H1 (cell line): ENCODE data around the gene POLR3A. TPM values are rescaled to one million over a fixed set of nuclear protein-coding genes. Genes with fewer than 3 reads are reported as not detected.

Source experiments
- CTCF ChIA-PET: fragments of 300-600 bp; sonication (Branson Sonifier 250); formaldehyde crosslinking; loops from one replicate; lab custom pipeline; 2021; ENCODE audit not compliant: partially characterized antibody; lab: Charles Lee
- POLR2A ChIA-PET: fragments of 300-600 bp; sonication (Branson Sonifier 250); formaldehyde crosslinking; loops from one replicate; lab custom pipeline; 2021; ENCODE audit warnings: inconsistent platforms; ENCODE audit not compliant: partially characterized antibody; lab: Charles Lee
- DNase-seq, 2 experiments: peaks; one replicate each; pipeline versions ENCODE4 v3.0.0 to v3.0.0-alpha.2; 2010 to 2022; ENCODE audit warnings: low spot score in 2 of 2, low read depth in 1 of 2, mixed read lengths in 1 of 2
- FAIRE-seq: peaks from 2 replicates; lab custom pipeline; 2011; peaks lifted over from hg19 to GRCh38; lab: Jason Lieb, UNC
- H2AFZ ChIP-seq: 2 replicates; pipeline ENCODE4 v1.8.1; 2012; ENCODE audit warnings: low read length, inconsistent platforms
- H2AK5ac ChIP-seq: 2 replicates; pipeline ENCODE4 v1.6.1; 2013; ENCODE audit warnings: low read depth, low read length
- H2BK120ac ChIP-seq: replicated peaks from 2 replicates; pipeline ENCODE3; 2013; ENCODE audit warnings: low read depth, low read length, inconsistent platforms
- H2BK12ac ChIP-seq: 2 replicates; pipeline ENCODE4 v1.6.1; 2013; ENCODE audit warnings: low read depth, low read length
- H2BK15ac ChIP-seq: 2 replicates; pipeline ENCODE4 v1.6.1; 2013; ENCODE audit warnings: low read length
- H2BK20ac ChIP-seq: 2 replicates; pipeline ENCODE4 v1.6.1; 2013; ENCODE audit warnings: low read length
- H2BK5ac ChIP-seq: 2 replicates; pipeline ENCODE4 v1.6.1; 2013; ENCODE audit warnings: low read depth, low read length
- H3K14ac ChIP-seq: 2 replicates; pipeline ENCODE4 v1.6.1; 2013; ENCODE audit warnings: inconsistent platforms; ENCODE audit not compliant: insufficient read length
- H3K18ac ChIP-seq: 2 replicates; pipeline ENCODE4 v1.6.1; 2013; ENCODE audit warnings: low read length; ENCODE audit errors: extremely low read depth
- H3K23ac ChIP-seq: 2 replicates; pipeline ENCODE4 v1.6.1; 2013; ENCODE audit warnings: inconsistent platforms; ENCODE audit not compliant: insufficient read length
- H3K23me2 ChIP-seq: 2 replicates; pipeline ENCODE4 v1.6.1; 2013; ENCODE audit warnings: low read depth, low read length
- H3K27ac ChIP-seq: 2 replicates; pipeline ENCODE4 v1.6.1; 2011; ENCODE audit warnings: low read depth, low read length, inconsistent platforms
- H3K27me3 ChIP-seq, 4 experiments: replicated peaks in 1 of 4; 1 replicate in 1 of 4; 2 replicates in 3 of 4; pipeline versions ENCODE4 v1.6.1 to v1.8.1; 2011 to 2013; ENCODE audit warnings: low read length in 3 of 4, mild to moderate bottlenecking in 3 of 4, inconsistent platforms in 2 of 4, mixed read lengths in 2 of 4, moderate library complexity in 1 of 4; ENCODE audit not compliant: control insufficient read depth in 3 of 4, insufficient read depth in 3 of 4; ENCODE audit errors: extremely low read depth in 1 of 4
- H3K36me3 ChIP-seq, 4 experiments: 2 replicates each; pipeline versions ENCODE4 v1.6.1 to v1.8.1; 2011 to 2013; ENCODE audit warnings: mild to moderate bottlenecking in 4 of 4, low read length in 3 of 4, moderate library complexity in 2 of 4, control low read depth in 1 of 4, inconsistent platforms in 1 of 4; ENCODE audit not compliant: insufficient read depth in 4 of 4, control insufficient read depth in 2 of 4
- H3K4ac ChIP-seq: replicated peaks from 2 replicates; pipeline ENCODE3; 2013; ENCODE audit warnings: low read length, low read depth, mixed read lengths, inconsistent platforms; ENCODE audit not compliant: insufficient read length
- H3K4me1 ChIP-seq, 4 experiments: replicated peaks in 1 of 4; 1 replicate in 1 of 4; 2 replicates in 3 of 4; pipeline versions ENCODE4 v1.6.1 to v1.8.1; 2011 to 2013; ENCODE audit warnings: low read length in 3 of 4, inconsistent platforms in 2 of 4, mixed read lengths in 1 of 4; ENCODE audit not compliant: insufficient read depth in 4 of 4, control insufficient read depth in 3 of 4
- H3K4me2 ChIP-seq, 2 experiments: 2 replicates each; pipeline versions ENCODE4 v1.6.1 to v1.8.1; 2011 to 2013; ENCODE audit warnings: low read depth in 2 of 2, low read length in 2 of 2, control low read depth in 1 of 2, inconsistent platforms in 1 of 2, mild to moderate bottlenecking in 1 of 2; ENCODE audit not compliant: insufficient read depth in 1 of 2
- H3K4me3 ChIP-seq, 4 experiments: fragments of 200-600, 300-600 bp in 1 of 4; sonication (generic), shearing (Covaris generic), sonication (Bioruptor Twin) in 1 of 4; 2 replicates each; pipeline versions ENCODE4 v1.5.1 to v1.8.1; 2011 to 2016; ENCODE audit warnings: low read length in 4 of 4, low read depth in 3 of 4, control low read depth in 2 of 4, inconsistent platforms in 2 of 4, mild to moderate bottlenecking in 2 of 4, mixed read lengths in 1 of 4, moderate library complexity in 1 of 4; ENCODE audit not compliant: insufficient read depth in 2 of 4; ENCODE audit errors: extremely low read depth in 1 of 4
- H3K56ac ChIP-seq: replicated peaks from 2 replicates; pipeline ENCODE3; 2013; ENCODE audit warnings: low read depth, mild to moderate bottlenecking, mixed read lengths, low read length, inconsistent platforms; ENCODE audit not compliant: insufficient read length
- H3K79me1 ChIP-seq: 2 replicates; pipeline ENCODE4 v1.6.1; 2013; ENCODE audit warnings: low read depth, low read length, control low read depth
- H3K79me2 ChIP-seq, 2 experiments: 2 replicates each; pipeline versions ENCODE4 v1.6.1 to v1.8.1; 2012 to 2013; ENCODE audit warnings: low read length in 2 of 2, mild to moderate bottlenecking in 2 of 2, inconsistent platforms in 1 of 2; ENCODE audit not compliant: insufficient read depth in 2 of 2, control insufficient read depth in 1 of 2
- H3K9ac ChIP-seq, 4 experiments: replicated peaks in 1 of 4; 1 replicate in 1 of 4; 2 replicates in 3 of 4; pipeline versions ENCODE4 v1.6.1 to v1.8.1; 2011 to 2013; ENCODE audit warnings: low read depth in 3 of 4, low read length in 3 of 4, control low read depth in 2 of 4, mild to moderate bottlenecking in 2 of 4, moderate library complexity in 2 of 4, inconsistent platforms in 1 of 4; ENCODE audit errors: extremely low read depth in 1 of 4
- H3K9me3 ChIP-seq, 2 experiments: 2 replicates each; pipeline versions ENCODE4 v1.6.1 to v1.8.1; 2012 to 2013; ENCODE audit warnings: mild to moderate bottlenecking in 2 of 2, moderate library complexity in 2 of 2, control low read depth in 1 of 2, inconsistent platforms in 1 of 2, low read depth in 1 of 2, low read length in 1 of 2, mixed read lengths in 1 of 2; ENCODE audit not compliant: insufficient read depth in 2 of 2
- H4K20me1 ChIP-seq, 2 experiments: replicated peaks in 1 of 2; 2 replicates each; pipeline versions ENCODE3 to v1.8.1; 2011 to 2013; ENCODE audit warnings: inconsistent platforms in 2 of 2, low read length in 2 of 2, mild to moderate bottlenecking in 1 of 2; ENCODE audit not compliant: insufficient read depth in 2 of 2, control insufficient read depth in 1 of 2
- H4K5ac ChIP-seq: 2 replicates; pipeline ENCODE4 v1.6.1; 2013; ENCODE audit warnings: low read length, low read depth, mixed read lengths, inconsistent platforms; ENCODE audit not compliant: insufficient read length
- H4K8ac ChIP-seq: 2 replicates; pipeline ENCODE4 v1.8.0; 2013; ENCODE audit warnings: mild to moderate bottlenecking, moderate library complexity, low read length, inconsistent platforms; ENCODE audit not compliant: insufficient read depth; ENCODE audit errors: extremely low read depth
- H4K91ac ChIP-seq: replicated peaks from 2 replicates; pipeline ENCODE3; 2013; ENCODE audit warnings: low read length, mixed read lengths, inconsistent platforms; ENCODE audit not compliant: insufficient read length
- TCF12 ChIP-seq: IDR thresholded peaks from 2 replicates; pipeline ENCODE4 v1.6.1; 2011; ENCODE audit warnings: low read depth, mild to moderate bottlenecking, low read length
- TEAD4 ChIP-seq: IDR thresholded peaks from 2 replicates; pipeline ENCODE4 v1.6.1; 2012; ENCODE audit warnings: low read depth, low read length, inconsistent platforms, mixed read lengths
- WGBS, 2 experiments: shearing (Covaris generic) in 1 of 2; methylation state at CpG; one replicate each; pipeline versions ENCODE4 v1.1.6 to v1.1.7; 2013 to 2015; ENCODE audit warnings: low lambda C conversion rate in 2 of 2, mixed read lengths in 2 of 2, inconsistent platforms in 1 of 2, low coverage in 1 of 2, missing lambda C conversion rate in 1 of 2; ENCODE audit not compliant: insufficient replicate concordance in 2 of 2, insufficient coverage in 1 of 2, insufficient read length in 1 of 2; ENCODE audit errors: extremely low coverage in 1 of 2, missing lambda C conversion rate in 1 of 2; 5-methylcytosine and 5-hydroxymethylcytosine counted together
- polyA plus RNA-seq, 7 experiments: library from polyadenylated mRNA; depleted of rRNA in 3 of 7; stranded (reverse) in 5 of 7; unstranded in 2 of 7; fragments of >200 nt in 5 of 7; fragments of 200-250 nt in 2 of 7; gene quantifications; 1 replicate in 5 of 7; 2 replicates in 1 of 7; 4 replicates in 1 of 7; pipeline versions ENCODE4 v1.2.1 to v1.2.3, GENCODE V29; 2011 to 2013; ENCODE audit warnings: missing spikeins in 2 of 7, mixed read lengths in 2 of 7
- total RNA-seq: library from RNA; stranded (reverse); fragmentation: NEBNext Ultra II Directional; extraction: Animal tissue kit (Norgen Biotek cat#: 25700); gene quantifications from 2 replicates; pipeline ENCODE4 v1.2.1, GENCODE V29; 2021

The POLR3A gene
- total and polyA plus RNA-seq, 2 of the 8 experiments (the other 6 are each of a cell fraction or from before 2014, with no cell fraction given): 11.3 to 38.6 TPM

GRCh38 chr10:77946084-77946483 is 83.2 kb downstream of the POLR3A start:
- Histone ChIP-seq H3K4me2 (no peak overlapping the region), H3K27ac (no peak overlapping the region), H3K56ac (no peak overlapping the region), H3K4me3 (no peak overlapping the region), H4K5ac (no peak overlapping the region), H2AFZ (no peak overlapping the region), H3K23me2 (no peaks in the 10 kb centered on the region; the same call in 1 of the 2 replicates), H2AK5ac (no peak overlapping the region), H4K8ac (no peak overlapping the region), H3K14ac (no peak overlapping the region), H3K79me2 (no peaks in the 10 kb centered on the region), H3K18ac (no peak overlapping the region), H3K27me3 (no peaks in the 10 kb centered on the region), H3K4ac (no peak overlapping the region), H2BK20ac (no peak overlapping the region), H4K20me1 (no peaks in the 10 kb centered on the region), H4K91ac (no peak overlapping the region), H2BK5ac (no peak overlapping the region), H3K9ac (no peak overlapping the region), H3K36me3 (peaks cover 0 to 2% (median 0%) of the 10 kb centered on the region in 4 experiments; a peak in 1 of 8 replicates), H2BK15ac (no peak overlapping the region), H3K23ac (no peak overlapping the region)
- CTCF ChIA-PET: interaction anchor here (0.8 to 1.1 kb wide), 3 partner anchors 14 to 29 kb away, joined by 3 to 4 read pairs (median 3); no protein-coding TSS in a partner anchor
- no peak for DNase-seq
- POLR2A ChIA-PET: interaction anchor here (0.7 kb wide), 1 partner anchor 10 kb away, joined by 3 read pairs; no protein-coding TSS in a partner anchor
- WGBS, 2 experiments: 72% methylated on average over 2 of the region's 2 CpGs; no CpG with 5 or more reads in 1 of the 2 experiments
- TF ChIP-seq TCF12 (no peak), TEAD4 (no peak)
- TF ChIP-seq, all 59 proteins: peak for 0
- no peak for FAIRE-seq
- H3K4me1 ChIP-seq: peaks cover 8 to 18% (median 11%) of the 10 kb centered on the region in 4 experiments
- no peaks in the 10 kb centered on the region for H3K79me1 ChIP-seq
- H3K9me3 ChIP-seq: peaks cover 0 to 3% of the 10 kb centered on the region in 2 experiments; a peak in 1 of 4 replicates
- H2BK120ac ChIP-seq: no peak overlapping the region
- H2BK12ac ChIP-seq: no peak overlapping the region
